Panc1 (cell line): ENCODE measurements around the gene DMBT1. TPM values are rescaled to one million over a fixed set of nuclear protein-coding genes. Genes with fewer than 3 reads are reported as not detected.

Experiments
- ATAC-seq: fragments of 200-7000 bp; cut with Tn5 transposase; 2 replicates; pipeline ENCODE4 v1.9.1; 2020; ENCODE audit warnings: mild to moderate bottlenecking, moderate library complexity
- BruUV-seq: library from RNA; stranded (reverse); fragments of 400-500 nt; replicated peaks from 2 replicates; lab custom pipeline; 2021; lab: Mats Ljungman, UMichigan
- CTCF ChIA-PET: fragments of 300-600 bp; sonication (Branson Sonifier 250); formaldehyde crosslinking; loops from one replicate; lab custom pipeline; 2022; ENCODE audit warnings: antibody characterized with exemption; lab: Charles Lee
- POLR2A ChIA-PET: fragments of 300-600 bp; sonication (Branson Sonifier 250); formaldehyde crosslinking; loops from one replicate; lab custom pipeline; 2022; ENCODE audit warnings: antibody characterized with exemption; lab: Charles Lee
- DNase-seq: peaks from one replicate; pipeline ENCODE4 v3.0.0-alpha.2; 2010; ENCODE audit warnings: low read depth, low spot score
- H3K27ac ChIP-seq: 2 replicates; pipeline ENCODE4 v1.5.1; 2011; ENCODE audit warnings: mild to moderate bottlenecking, low read length, inconsistent platforms
- H3K27me3 ChIP-seq: fragments of 200-500 bp; sonication (Bioruptor generic); 2 replicates; pipeline ENCODE4 v1.6.0; 2014; ENCODE audit warnings: low read length, inconsistent platforms; ENCODE audit not compliant: control insufficient read depth, insufficient read depth
- H3K36me3 ChIP-seq: fragments of 200-500 bp; sonication (Bioruptor generic); 2 replicates; pipeline ENCODE4 v1.5.1; 2014; ENCODE audit warnings: inconsistent platforms, mild to moderate bottlenecking, low read length, moderate library complexity; ENCODE audit not compliant: control insufficient read depth, insufficient read depth
- H3K4me1 ChIP-seq: 2 replicates; pipeline ENCODE4 v1.5.1; 2011; ENCODE audit warnings: inconsistent platforms, mild to moderate bottlenecking, low read length, moderate library complexity; ENCODE audit not compliant: control insufficient read depth, insufficient read depth
- H3K4me3 ChIP-seq, 2 experiments: 2 replicates each; pipeline ENCODE4 v1.5.1; 2011 to 2012; ENCODE audit warnings: low read depth in 2 of 2, low read length in 2 of 2, mild to moderate bottlenecking in 2 of 2, inconsistent platforms in 1 of 2, moderate library complexity in 1 of 2
- H3K9me3 ChIP-seq: fragments of 200-500 bp; sonication (Bioruptor generic); 2 replicates; pipeline ENCODE4 v1.5.1; 2014; ENCODE audit warnings: low read depth, mild to moderate bottlenecking, inconsistent platforms, low read length, moderate library complexity; ENCODE audit not compliant: control insufficient read depth, insufficient read depth
- CTCF ChIP-seq: fragments of 450-650 bp; IDR thresholded peaks from 2 replicates; pipeline ENCODE4 v1.5.1; 2017; ENCODE audit warnings: mild to moderate bottlenecking
- POLR2AphosphoS5 ChIP-seq: IDR thresholded peaks from 2 replicates; pipeline ENCODE4 v1.6.1; 2012; ENCODE audit warnings: mild to moderate bottlenecking, low read depth, low read length, moderate library complexity
- REST ChIP-seq, 2 experiments: IDR thresholded peaks; 2 replicates each; pipeline ENCODE4 v1.6.1; 2011 to 2012; ENCODE audit warnings: low read depth in 2 of 2, control low read depth in 1 of 2, low read length in 1 of 2, mild to moderate bottlenecking in 1 of 2, moderate library complexity in 1 of 2; ENCODE audit not compliant: insufficient read depth in 1 of 2
- SIN3A ChIP-seq: IDR thresholded peaks from 2 replicates; pipeline ENCODE4 v1.6.1; 2012; ENCODE audit warnings: low read depth, mild to moderate bottlenecking, low read length, moderate library complexity, borderline replicate concordance; ENCODE audit not compliant: insufficient read depth
- TCF7L2 ChIP-seq: IDR thresholded peaks from 2 replicates; pipeline ENCODE4 v1.6.1; 2011; ENCODE audit warnings: mild to moderate bottlenecking, low read depth, low read length, inconsistent platforms
- in situ Hi-C: cut with HindIII; loops from 2 replicates; pipeline ENCODE4 v1.10.0; 2016; ENCODE audit warnings: low sequenced_read_pairs, low pct_unique_long_range_greater_than_20kb
- intact Hi-C: fragments of 100-400 bp; cut with micrococcal nuclease; formaldehyde crosslinking; loops from one replicate; pipeline ENCODE4 v1.10.0; 2022; ENCODE audit not compliant: unreplicated experiment
- total RNA-seq: library from RNA; stranded (reverse); gene quantifications from one replicate; pipeline ENCODE4 v1.2.1, GENCODE V29; 2021; ENCODE audit not compliant: unreplicated experiment

DMBT1 gene
- total RNA-seq, 1 experiment from 2014 or later: 0.05 TPM

GRCh38 chr10:122682522-122682921 lies 122.0 kb downstream of the DMBT1 start:
- Histone ChIP-seq H3K9me3 (no peaks in the 10 kb centered on the region), H3K27me3 (peaks cover 30% of the 10 kb centered on the region), H3K36me3 (no peaks in the 10 kb centered on the region), H3K4me1 (no peaks in the 10 kb centered on the region), H3K27ac (no peak overlapping the region), H3K4me3 (no peak overlapping the region)
- in situ Hi-C loops (no loop called here), intact Hi-C loops (no loop called here)
- no peak for TF ChIP-seq CTCF
- TF ChIP-seq SIN3A: no peak
- no peak for TF ChIP-seq REST (IDR thresholded peaks at IDR 0.05; ENCODE audit: insufficient read depth in 1 of 2, low read depth in 2 of 2, low read length in 1 of 2)
- TF ChIP-seq POLR2AphosphoS5: no peak
- TF ChIP-seq TCF7L2: no peak
- ChIA-PET POLR2A (no interaction called here), CTCF (no interaction called here)
- no TSS peak for BruUV-seq
- ATAC-seq: no peak
- DNase-seq: no peak

GRCh38 chr10:122688293-122688989 lies 127.9 kb downstream of the DMBT1 start:
- ATAC-seq: no peak
- peaks cover 27% of the 10 kb centered on the region for H3K27me3 ChIP-seq
- in situ Hi-C loops (no loop called here), intact Hi-C loops (no loop called here)
- H3K4me3 ChIP-seq: no peak overlapping the region
- BruUV-seq: no TSS peak
- no peaks in the 10 kb centered on the region for H3K36me3 ChIP-seq
- H3K9me3 ChIP-seq: no peaks in the 10 kb centered on the region
- H3K27ac ChIP-seq: no peak overlapping the region
- DNase-seq: no peak
- ChIA-PET CTCF (interaction anchor here (0.9 to 1.4 kb wide), 2 partner anchors 38 to 40 kb away, joined by 3 to 4 read pairs; no protein-coding TSS in a partner anchor), POLR2A (no interaction called here)
- TF ChIP-seq SIN3A (no peak), TCF7L2 (no peak), CTCF (peak; percentile 50), REST (IDR thresholded peaks at IDR 0.05; ENCODE audit: insufficient read depth in 1 of 2, low read depth in 2 of 2, low read length in 1 of 2) (no peak)
- H3K4me1 ChIP-seq: no peaks in the 10 kb centered on the region
